HG03060 (cell line): ENCODE data around the gene CIAO3.
"Not testable (repeated sequence)": the region's sequence is repeated elsewhere in the genome, so short reads cannot be mapped to it uniquely, and the experiment has no call there.

Source experiments
- ATAC-seq: cut with Tn5 transposase; IDR thresholded peaks from one replicate; pipeline ENCODE4 v1.9.1; 2021; ENCODE audit warnings: low read depth, moderate number of reproducible peaks; ENCODE audit not compliant: unreplicated experiment

Gene CIAO3

DNA sequence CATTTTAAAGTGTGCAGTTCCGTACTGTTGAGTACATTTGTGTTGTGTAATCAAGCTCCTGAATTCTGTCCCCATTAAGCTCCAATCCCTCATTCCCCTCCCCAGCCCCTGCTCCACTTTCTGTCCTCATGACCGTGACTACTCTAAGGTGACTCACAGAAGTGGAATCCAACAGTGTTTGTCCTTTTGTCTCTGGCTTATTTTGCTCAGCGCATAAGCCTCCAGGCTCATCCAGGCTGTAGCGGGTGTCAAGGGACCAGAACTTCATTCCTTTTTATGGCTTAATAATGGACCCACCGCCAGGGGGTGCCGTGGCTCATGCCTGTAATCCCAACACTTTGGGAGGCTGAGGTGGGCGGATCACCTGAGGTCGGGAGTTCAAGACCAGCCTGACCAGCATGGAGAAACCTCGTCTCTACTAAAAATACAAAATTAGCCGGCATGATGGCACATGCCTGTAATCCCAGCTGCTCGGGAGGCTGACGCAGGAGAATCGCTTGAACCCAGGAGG is 28.0 kb downstream of the CIAO3 start:
- ATAC-seq = not testable (repeated sequence)

DNA sequence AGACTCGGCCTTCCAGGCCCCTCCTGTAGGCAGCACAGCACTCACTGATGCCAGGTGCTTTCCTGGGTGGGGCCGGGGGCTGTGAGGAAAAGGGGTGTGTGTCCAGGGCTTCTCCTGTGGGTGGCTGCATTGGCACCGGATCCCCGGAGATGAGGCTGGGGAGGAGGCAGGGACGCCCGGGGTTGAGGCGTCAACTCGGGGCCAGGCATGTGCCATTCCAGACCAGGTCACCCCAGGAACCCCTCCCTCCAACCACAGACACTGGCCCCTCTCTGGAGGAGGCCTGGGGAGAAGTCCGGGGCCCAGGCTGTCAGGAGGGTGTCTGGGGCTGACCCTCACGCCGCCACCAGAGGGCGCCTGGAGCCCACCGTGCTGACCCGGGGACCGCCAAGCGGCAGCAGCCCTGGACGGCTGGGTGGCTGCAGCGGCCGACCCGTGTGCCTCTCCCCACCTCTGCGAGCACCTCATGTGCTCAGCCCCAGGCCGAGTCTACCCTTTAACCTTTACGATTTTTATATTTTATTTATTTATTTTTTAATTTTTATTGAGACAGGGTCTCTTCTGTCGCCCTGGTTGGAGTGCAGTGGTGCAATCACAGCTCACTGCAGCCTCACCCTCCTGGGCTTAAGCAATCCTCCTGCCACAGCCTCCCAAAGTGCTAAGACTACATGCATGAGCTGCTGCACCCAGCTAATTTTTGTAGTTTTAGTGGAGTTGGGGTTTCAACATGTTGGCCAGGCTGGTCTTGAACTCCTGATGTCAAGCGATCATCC is 29.1 kb downstream of the CIAO3 start:
- ATAC-seq = no peak

DNA sequence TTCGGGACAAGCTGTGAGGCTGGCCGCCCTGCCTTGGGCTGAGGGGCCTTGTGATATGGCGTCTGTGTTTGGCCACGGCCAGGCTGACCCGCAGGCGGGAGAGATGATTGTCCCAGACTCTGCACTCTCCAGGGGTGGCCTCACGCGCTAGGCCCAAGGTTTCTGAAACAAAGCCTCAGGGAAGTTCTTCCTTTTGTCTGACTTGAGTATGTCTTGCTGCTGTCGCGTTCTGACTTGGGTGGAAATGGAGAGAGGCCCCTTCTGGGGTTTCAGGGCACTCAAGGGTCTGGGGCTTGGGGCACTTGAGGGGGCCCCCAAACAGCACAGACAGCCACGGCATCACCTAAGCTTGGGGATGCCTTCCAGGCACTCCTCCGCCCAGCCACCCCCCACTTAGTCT is 29.7 kb downstream of the CIAO3 start:
- ATAC-seq = no peak

DNA sequence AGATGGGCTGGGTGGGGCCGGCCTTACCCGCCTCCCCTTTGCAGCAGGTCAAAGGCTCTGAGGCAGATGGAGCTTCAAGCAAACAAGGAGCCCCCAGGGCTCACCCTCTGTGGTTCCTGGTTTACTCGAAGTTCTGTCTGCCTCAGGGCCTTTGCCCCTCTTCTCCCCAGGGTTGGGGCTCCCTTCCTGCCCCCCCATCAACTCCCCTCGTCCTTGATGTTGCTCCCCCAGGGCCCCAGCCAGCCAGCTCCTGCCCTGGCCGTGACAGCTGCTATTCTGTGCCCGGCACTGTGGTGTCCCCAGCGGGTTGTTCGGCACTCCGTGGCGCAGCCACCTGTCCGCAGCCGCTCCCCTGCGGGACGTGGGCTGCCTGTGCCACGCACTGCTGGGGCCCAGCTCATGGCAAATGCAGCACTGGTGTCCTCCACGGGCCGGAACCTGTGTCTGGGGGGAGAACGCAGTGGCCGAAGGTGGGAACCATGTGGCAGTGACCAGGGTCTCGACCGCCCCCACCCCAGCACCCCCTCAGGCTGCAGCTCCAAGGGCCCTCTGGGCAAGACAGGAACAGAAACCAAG is 30.2 kb downstream of the CIAO3 start:
- no peak for ATAC-seq

DNA sequence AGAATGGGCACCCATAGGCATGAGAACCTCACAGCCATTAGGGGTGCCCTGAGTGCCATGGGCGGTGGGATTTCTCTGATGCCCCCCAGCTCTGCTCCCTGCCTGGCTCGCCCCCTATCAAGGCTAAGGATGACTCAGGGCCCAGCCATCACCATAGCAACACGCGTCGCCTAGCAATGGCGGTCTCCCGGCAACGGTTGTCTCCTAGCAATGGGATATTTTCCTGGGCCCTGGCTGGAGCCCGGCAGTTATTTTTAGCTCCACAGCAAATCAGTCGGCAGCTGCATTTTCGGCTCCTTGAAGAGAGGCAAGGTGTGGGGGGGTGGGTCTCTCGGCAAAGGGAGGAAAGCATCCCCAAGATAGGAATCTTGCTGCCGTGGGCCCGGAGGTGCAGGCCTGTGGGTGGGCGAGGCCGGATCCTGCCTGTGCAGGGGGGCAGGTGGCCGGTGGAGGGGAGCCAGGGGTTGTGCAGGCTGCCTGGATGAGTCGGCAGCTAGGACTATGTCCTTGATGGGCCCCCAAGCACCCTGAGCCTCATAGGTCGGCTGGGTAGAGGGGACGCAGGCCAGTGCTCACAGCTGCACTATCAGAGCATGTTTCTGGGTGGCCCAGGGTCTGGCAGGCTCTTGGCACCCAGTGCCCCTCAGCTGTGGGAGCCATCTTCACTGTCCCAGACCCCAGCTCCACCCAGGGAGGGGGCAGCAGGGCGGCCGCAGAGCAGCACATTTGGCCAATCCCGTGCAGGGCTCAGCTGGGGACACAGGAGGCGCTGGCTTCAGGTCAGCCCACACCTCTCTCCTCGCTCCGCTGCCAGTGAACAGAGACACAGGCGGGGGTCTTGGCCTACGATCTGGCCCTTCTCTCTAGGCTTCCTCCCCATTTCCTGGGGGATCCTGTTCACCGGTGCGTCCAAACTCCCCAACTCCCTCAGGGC is 31.0 kb downstream of the CIAO3 start:
- no peak for ATAC-seq

DNA sequence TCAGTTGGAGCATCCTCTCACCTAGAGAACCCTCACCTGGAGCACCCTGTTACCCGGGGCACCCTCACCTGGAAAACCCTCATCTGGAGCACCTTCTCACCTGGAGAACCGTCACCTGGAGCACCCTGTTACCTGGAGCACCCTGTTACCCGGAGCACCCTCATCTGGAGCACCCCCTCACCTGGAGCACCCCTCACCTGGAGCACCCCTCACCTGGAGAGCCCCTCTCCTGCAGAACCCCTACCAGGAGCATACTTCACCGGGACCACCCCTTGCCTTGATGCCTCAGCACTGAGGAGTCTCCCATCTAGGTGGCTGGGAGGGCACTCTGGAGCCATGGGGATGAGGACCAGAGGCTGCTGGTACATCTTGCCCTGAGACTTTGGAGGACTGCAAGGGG is 31.8 kb downstream of the CIAO3 start:
- ATAC-seq = no peak

DNA sequence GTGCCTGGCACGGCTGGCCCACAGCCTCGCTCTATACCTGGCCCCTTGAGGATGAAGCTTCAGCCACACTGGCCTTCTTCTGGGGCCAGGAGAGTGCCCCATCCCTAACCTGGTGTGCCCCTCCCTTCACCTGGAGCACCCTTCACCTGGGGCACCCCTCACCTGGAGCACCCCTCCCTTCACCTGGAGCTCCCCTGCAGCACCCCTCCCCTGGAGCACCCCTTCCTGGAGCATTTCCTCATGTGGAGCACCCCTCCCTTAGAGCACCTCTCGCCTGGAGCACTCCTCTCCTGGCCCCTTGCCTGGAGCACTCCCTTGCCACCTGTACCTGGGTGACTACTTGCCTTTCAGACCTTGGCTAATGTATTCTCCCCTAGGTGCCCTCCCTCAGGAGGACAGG is 32.8 kb downstream of the CIAO3 start:
- ATAC-seq = no peak

DNA sequence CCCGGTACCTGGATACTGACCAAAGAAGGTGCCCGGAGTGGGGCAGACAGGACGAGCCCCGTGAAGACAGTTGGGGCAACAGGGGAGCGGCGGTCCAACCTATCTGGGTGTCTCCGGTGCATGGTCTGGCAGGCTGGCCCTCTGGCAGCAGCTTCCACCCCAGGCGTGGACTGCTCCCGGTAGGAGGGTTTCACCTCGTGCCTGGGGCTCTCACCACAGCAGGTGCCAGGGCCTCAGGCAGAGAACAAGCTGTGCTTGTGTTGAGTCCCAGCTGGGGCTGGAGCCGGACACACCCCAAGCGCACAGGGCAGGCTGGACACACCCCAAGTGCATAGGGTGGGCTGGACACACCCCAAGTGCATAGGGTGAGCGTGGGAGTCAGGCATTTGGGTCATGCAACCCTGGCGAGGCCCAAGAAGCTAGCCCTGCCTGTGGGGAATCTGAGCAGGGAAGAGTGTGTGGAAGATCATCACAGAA is 33.7 kb downstream of the CIAO3 start:
- no peak for ATAC-seq

DNA sequence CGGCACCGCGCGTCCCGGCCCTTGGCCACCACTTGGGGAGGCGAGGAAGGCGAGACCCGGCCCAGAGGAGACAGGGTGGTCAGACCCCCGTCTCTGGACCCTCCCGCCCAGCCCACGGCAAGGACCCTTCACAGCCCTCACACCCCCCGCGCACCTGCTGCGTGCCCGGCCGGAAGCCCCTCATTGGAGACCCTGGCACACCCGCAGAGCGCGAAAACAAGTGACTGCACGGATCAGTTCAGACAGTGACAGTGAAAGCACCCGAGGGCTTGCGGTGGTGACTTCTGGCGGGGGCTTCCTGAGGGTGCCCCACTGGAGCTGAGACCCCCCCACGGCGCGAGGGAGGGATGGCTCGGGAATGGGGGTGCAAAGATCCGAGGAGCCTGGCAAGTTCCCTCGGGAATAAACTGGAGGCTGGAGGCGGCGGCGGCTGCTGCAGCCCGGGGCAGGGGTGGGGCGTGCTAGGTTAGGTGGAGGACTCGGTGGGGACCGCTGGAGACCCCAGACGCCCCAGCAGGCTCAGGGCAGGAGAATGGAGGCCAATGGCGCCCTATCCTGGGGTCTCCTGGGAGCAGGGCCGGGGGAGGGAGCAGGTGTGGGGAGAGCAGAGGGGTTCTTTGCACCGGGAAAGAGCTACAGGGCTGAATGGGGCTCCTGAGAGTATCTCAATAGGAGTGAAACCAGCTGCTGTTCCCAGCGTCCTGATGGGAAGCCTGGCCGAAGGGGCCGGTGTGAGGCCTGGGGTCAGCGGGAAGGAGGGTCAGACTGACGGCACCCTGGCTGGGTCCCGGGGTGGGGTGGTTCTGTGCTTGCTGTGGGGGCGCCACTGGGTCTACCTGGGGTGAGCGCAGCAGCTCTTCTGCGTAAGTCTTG is 34.4 kb downstream of the CIAO3 start:
- no peak for ATAC-seq

DNA sequence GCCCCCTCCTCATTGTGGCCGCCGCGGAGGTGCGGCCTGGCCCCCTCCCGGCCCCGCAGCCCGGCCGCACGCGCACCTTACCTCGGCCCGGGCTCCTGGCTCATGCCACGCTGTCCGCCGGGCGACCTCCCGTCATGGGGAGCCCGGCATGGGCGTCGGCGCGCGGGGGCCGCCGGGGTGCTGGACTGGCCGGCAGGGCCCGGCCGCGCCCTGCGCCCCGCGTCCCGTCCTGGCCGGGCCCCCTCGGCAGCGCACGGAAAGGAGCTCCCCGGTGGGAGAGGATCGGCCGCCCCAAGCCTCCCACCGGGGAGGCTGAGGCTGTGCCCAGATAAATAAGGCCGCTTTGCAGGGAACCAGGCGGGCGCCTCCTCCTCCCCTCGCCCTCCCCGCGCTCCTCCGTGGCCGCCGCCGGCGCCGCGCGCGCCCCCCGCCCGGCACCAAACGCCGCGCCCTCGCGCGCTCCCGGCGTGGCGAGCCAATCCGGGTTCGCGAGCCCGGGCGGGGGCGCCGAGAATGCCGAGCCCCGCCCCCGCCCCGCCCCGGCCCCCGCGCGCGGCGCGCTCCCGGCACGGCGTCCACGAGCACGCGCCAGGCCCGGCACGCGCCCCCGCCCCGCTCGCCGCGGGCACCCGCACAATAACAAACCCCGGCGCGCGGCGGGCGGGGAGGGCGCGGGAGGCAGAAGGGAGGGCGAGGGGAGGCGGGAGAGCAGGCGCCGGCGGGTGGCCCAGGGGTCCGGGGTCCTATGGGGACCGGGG is 35.2 kb downstream of the CIAO3 start, which contains the start of gene FBXL16:
Gene FBXL16, minus strand, starts transcription at position 371 of the 758 bp plus-strand sequence. CDS start 8,396 bp downstream, outside the sequence.
- no peak for ATAC-seq

DNA sequence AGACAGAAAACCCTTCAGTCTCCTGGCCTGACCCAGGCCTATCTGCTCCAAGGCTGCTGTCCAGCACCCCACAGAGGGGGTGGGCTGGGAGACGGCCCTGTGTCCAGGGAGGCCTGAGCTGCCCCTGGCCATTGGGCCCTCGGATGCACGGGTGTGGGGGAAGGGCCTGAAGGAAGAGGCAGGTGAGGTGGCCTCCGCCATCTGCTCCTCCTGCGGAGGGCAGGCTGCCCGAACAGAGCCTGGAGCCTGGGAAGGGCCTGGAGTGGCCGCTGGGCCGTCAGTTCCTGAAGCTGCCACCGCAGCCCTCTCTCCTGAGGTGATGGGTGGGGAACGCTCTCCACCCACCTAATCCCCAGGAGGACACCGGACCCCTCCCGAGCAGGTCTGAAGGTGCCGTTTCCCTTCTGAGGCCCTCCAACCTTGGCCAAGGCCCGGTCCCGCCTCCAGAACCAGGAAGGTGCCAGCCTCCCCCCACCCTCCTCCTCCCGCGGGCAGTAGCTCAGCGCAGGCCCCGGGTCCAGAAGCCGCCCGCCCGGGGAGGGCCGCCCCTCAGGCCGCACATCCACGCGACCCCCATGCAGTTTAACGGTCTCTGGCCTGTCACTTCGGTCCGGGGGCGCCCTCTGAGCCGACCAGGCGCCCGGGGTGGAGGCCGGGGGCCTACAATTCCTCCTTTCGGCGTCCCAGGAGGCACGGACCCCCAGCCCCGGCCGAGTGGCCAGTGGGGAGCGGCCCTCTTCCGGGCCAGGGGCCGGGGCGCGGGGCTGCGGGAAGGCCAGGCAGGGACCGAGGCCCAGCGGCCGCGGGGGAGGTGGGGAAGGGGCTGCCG is 36.0 kb downstream of the CIAO3 start:
- no peak for ATAC-seq

DNA sequence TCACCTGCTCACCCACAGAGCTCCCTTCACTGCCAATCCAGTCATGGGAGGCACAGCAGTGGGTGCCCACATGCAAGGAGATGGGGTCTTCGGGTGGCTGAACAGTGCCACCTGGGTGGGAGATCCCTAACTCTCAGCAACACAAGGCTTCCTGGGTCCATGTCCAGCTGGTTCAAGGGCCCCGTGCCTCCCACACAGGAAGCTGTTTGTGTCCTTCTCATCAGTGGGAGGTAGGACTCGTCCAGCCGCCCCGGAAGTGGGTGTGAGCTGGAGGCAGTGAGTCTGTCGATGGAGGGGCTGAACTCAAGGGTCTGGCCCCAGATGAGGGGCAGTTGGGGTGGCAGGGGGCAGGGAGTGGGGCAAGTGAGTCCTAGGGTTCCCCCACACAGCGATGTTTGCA is 36.8 kb downstream of the CIAO3 start:
- ATAC-seq = no peak

DNA sequence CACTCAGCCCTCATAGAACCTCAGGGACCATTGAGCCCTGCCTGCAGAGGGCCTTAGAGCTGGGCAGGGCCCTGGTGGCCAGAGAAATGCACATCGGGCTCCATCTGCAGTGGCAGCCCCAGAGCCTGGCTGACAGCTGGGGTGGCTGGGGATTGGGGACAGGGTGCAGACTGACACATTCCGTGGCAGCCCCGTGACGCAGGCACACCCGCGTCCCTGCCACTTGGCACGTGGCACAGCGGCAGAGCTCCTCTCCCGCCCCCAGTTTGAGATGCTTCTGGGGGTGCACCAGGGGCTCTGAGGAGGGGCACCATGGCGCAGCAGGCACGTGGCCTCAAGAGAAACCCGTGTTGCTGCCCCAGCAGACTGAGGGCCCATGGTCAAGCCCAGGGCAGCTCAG is 37.4 kb downstream of the CIAO3 start:
- no peak for ATAC-seq

DNA sequence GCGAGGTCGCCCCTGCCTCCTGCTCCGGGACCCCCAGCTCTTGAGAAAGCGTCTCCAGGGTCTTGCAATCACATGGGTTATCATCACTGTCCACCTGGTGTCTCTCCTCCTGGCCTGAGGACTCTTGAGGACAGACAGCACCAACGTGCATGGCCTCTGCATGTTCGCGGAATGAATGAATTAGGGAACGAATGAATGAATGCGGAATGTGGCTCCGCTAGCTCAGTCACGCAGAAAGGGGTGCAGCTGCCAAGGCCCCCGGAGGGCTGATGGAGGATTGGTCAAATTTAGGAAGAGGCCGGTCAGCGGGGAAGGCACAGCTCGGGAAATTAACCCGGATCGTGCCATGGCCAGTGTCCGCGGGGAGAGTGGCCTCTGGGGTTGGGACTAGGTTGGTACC is 38.5 kb downstream of the CIAO3 start:
- ATAC-seq = no peak

DNA sequence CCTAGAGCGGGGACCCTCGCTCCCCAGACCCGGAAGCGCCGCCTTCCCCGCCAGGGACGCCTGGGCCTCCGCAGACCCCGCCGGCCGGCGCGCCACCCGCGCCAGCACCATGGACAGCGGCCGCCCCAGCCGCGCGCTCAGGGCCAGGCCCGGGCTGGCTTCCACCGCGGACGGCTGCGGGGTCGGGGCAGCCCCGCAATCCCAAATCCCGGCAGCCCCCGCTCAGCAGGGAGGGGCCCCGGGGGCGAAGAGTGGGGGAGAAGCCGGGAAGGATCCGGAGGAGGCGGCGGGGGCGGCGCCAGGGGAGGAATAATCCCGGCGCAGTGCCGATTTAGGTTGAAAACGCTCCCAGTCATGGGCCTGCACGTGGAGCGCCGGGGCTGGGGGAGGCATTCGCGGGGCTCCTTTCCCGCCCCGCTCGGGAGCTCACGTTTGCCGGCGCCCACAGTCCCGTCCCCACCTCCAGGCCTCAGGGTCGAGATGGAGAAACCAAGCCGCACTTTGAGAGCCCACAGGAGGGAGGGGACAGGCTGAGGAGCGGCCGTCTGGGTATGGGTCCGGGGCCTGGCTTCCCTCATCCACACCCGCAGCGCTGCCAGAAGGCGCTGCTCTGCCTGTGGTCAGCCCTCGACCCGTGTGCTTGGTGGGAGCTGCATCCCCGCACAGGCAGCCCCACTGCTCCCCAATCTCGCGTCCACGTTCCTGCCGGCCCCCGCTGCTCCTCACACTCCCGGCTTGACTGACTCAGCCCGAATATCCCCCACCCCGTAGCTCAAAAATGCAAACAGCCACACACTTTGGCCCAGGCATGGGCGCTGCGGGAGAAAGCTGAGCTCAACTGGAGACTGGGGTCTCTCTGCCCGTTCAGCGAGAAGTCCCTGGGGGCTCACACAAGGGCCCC is 39.9 kb downstream of the CIAO3 start:
- ATAC-seq = no peak

DNA sequence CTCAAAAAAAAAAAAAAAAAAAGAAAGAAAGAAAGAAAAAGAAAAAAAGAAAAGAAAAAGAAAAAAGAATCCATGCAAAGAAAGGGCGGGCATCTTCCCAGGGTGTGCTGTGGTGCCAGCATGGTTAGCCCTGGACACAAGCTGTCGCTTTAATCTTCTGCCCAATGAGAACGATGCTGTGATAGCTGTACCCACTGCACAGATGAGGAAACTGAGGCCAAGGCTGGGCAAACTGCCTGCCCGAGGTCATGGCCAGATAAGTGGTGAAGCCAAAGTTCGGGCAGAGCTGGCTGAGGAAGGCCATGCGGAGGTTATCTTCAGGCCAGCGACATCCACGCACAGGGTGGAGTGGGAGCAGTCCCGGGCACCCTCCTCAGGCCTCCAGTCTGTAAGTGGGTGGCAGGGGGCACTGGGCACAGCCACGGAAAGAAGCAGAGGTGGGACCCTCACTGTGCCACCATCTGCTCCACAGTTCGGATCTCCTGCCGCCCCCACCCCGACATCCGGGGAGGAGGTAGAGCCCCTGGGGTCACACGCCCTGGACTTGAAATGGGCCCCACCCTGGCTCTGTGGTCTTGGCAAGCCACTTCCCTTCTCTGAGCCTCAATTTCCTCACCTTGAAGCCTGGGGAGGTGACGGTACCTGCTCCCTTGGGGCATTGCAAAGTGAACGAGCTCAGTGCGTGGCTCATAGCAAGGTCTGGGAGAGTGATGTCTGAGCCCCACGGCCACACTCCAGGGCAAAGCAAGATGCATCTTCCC is 41.7 kb downstream of the CIAO3 start:
- ATAC-seq = no peak
